Suprapubic skin (tissue), 4 donors: ENCODE data around the gene NOS3. TPM values are rescaled to one million over a fixed set of nuclear protein-coding genes. Genes with fewer than 3 reads are reported as not detected.

Experiments
- DNase-seq, 2 donors: peaks; one replicate each; pipeline ENCODE4 v3.0.0-alpha.2; 2019; ENCODE audit warnings: low spot score in 2 of 2
- H3K27ac ChIP-seq: fragments of 200-600 bp; sonication (generic); one replicate; pipeline ENCODE4 v1.5.1; 2019
- H3K27me3 ChIP-seq: fragments of 200-600 bp; sonication (generic); one replicate; pipeline ENCODE4 v1.5.1; 2019
- H3K36me3 ChIP-seq: fragments of 200-600 bp; sonication (generic); one replicate; pipeline ENCODE4 v1.5.1; 2019
- H3K4me1 ChIP-seq: fragments of 200-600 bp; sonication (generic); one replicate; pipeline ENCODE4 v1.5.1; 2019
- H3K4me3 ChIP-seq: fragments of 200-600 bp; sonication (generic); one replicate; pipeline ENCODE4 v1.5.1; 2019; ENCODE audit warnings: mild to moderate bottlenecking
- H3K9me3 ChIP-seq: fragments of 200-600 bp; sonication (generic); one replicate; pipeline ENCODE4 v1.5.1; 2019
- EP300 ChIP-seq: sonication (generic); formaldehyde crosslinking; IDR thresholded peaks from one replicate; pipeline ENCODE4 v1.6.1; 2017; ENCODE audit warnings: antibody characterized with exemption
- POLR2A ChIP-seq, 2 donors: fragments of 450-650 bp; IDR thresholded peaks; one replicate each; pipeline ENCODE4 v1.6.1; 2017; ENCODE audit warnings: antibody characterized with exemption in 2 of 2, mild to moderate bottlenecking in 2 of 2, moderate library complexity in 2 of 2
- POLR2AphosphoS5 ChIP-seq, 3 donors: sonication (generic); formaldehyde crosslinking; IDR thresholded peaks; one replicate each; pipeline ENCODE4 v1.6.1; 2017; ENCODE audit warnings: antibody characterized with exemption in 3 of 3
- WGBS: methylation state at CpG from one replicate; pipeline ENCODE4 v1.1.5; 2018; 5-methylcytosine and 5-hydroxymethylcytosine counted together
- total RNA-seq, 4 donors: library from RNA; depleted of rRNA; stranded (reverse); fragments of >200 nt; gene quantifications; one replicate each; pipeline ENCODE4 v1.1.0, GENCODE V29; 2016
- TF ChIP-seq, protein P1 (sequence below), 2 donors: fragments of 200-600 bp in 1 of 2; fragments of 450-650 bp in 1 of 2; sonication (generic) in 1 of 2; IDR thresholded peaks; one replicate each; pipeline ENCODE4 v1.5.1; 2016 to 2019; ENCODE audit warnings: antibody characterized with exemption in 2 of 2, mild to moderate bottlenecking in 1 of 2, moderate library complexity in 1 of 2

The NOS3 gene
- total RNA-seq, 4 donors from 2014 or later = 2.6 to 10.9 (median 6.8) TPM

DNA sequence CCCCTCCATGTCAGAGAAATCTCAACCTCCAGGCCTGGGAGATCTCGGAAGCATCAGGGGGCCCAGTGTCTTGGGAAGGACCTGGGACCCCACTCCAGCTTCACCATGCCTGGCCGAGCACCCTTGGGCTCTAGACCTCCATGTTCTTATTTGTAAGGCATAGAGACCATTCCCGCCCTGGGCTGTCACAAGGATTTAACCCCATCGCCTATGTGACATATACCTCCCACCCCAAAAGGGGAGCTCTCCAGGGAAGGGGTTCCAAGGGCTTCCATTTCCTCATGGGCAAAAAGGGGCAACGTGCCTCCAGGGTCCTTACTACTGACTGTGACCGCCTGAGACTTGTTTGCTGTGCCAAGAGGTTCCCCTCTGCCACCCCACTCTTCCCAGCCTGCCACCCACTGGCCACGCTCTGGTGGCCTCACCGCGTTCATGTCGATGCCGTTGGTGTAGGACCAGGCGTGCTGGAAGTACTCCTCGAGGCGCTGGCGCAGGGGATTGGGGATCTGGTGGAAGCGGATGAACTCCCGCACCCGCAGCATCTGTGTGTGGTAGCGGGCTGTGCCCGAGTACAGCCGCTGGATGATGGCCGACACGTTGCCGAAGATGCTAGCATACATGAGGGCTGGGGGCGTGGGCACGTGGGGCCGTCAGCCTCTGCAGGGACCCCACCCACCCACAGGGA, 40.2 kb upstream of the NOS3 start:
- TF ChIP-seq EP300 (no peak), POLR2A (IDR thresholded peaks at IDR 0.05) (no peak), POLR2AphosphoS5 (IDR thresholded peaks at IDR 0.05) (no peak)
- TF ChIP-seq, protein P1, sequence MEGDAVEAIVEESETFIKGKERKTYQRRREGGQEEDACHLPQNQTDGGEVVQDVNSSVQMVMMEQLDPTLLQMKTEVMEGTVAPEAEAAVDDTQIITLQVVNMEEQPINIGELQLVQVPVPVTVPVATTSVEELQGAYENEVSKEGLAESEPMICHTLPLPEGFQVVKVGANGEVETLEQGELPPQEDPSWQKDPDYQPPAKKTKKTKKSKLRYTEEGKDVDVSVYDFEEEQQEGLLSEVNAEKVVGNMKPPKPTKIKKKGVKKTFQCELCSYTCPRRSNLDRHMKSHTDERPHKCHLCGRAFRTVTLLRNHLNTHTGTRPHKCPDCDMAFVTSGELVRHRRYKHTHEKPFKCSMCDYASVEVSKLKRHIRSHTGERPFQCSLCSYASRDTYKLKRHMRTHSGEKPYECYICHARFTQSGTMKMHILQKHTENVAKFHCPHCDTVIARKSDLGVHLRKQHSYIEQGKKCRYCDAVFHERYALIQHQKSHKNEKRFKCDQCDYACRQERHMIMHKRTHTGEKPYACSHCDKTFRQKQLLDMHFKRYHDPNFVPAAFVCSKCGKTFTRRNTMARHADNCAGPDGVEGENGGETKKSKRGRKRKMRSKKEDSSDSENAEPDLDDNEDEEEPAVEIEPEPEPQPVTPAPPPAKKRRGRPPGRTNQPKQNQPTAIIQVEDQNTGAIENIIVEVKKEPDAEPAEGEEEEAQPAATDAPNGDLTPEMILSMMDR (IDR thresholded peaks at IDR 0.05) = no peak
- H3K27ac ChIP-seq = no peak overlapping the region
- WGBS = 94% methylated on average over 22 of the region's 27 CpGs
- H3K36me3 ChIP-seq = no peaks in the 10 kb centered on the region
- peaks cover 21% of the 10 kb centered on the region for H3K4me1 ChIP-seq
- H3K27me3 ChIP-seq = peaks cover 68% of the 10 kb centered on the region
- peak in 1 of 2 donors; percentile 53 for DNase-seq
- no peaks in the 10 kb centered on the region for H3K9me3 ChIP-seq
- H3K4me3 ChIP-seq = no peak overlapping the region

GRCh38 chr7:150951181-150951520, 39.7 kb upstream of the NOS3 start:
- Histone ChIP-seq H3K27ac (no peak overlapping the region), H3K4me3 (no peak overlapping the region), H3K27me3 (peaks cover 70% of the 10 kb centered on the region), H3K4me1 (peaks cover 21% of the 10 kb centered on the region), H3K9me3 (no peaks in the 10 kb centered on the region), H3K36me3 (no peaks in the 10 kb centered on the region)
- WGBS = 97% methylated on average over 16 of the region's 16 CpGs
- DNase-seq = no peak
- TF ChIP-seq, protein P1 (IDR thresholded peaks at IDR 0.05) = no peak
- TF ChIP-seq POLR2A (IDR thresholded peaks at IDR 0.05) = no peak
- no peak for TF ChIP-seq EP300
- no peak for TF ChIP-seq POLR2AphosphoS5 (IDR thresholded peaks at IDR 0.05)

- no peaks in the 10 kb centered on the region for H3K9me3 ChIP-seq
- H3K27ac ChIP-seq = no peak overlapping the region
- H3K4me3 ChIP-seq = no peak overlapping the region
- DNase-seq = peak in 1 of 2 donors; percentile 46
- H3K4me1 ChIP-seq = peaks cover 21% of the 10 kb centered on the region
- TF ChIP-seq, protein P1 (IDR thresholded peaks at IDR 0.05) = no peak
- no peak for TF ChIP-seq POLR2A (IDR thresholded peaks at IDR 0.05)
- TF ChIP-seq POLR2AphosphoS5 (IDR thresholded peaks at IDR 0.05) = no peak
- TF ChIP-seq EP300 = no peak
- WGBS = 99% methylated on average over 13 of the region's 28 CpGs
- H3K36me3 ChIP-seq = no peaks in the 10 kb centered on the region
- peaks cover 70% of the 10 kb centered on the region for H3K27me3 ChIP-seq
These were observed 39.3 kb upstream of the NOS3 start for GRCh38 chr7:150951521-150951920.

DNA sequence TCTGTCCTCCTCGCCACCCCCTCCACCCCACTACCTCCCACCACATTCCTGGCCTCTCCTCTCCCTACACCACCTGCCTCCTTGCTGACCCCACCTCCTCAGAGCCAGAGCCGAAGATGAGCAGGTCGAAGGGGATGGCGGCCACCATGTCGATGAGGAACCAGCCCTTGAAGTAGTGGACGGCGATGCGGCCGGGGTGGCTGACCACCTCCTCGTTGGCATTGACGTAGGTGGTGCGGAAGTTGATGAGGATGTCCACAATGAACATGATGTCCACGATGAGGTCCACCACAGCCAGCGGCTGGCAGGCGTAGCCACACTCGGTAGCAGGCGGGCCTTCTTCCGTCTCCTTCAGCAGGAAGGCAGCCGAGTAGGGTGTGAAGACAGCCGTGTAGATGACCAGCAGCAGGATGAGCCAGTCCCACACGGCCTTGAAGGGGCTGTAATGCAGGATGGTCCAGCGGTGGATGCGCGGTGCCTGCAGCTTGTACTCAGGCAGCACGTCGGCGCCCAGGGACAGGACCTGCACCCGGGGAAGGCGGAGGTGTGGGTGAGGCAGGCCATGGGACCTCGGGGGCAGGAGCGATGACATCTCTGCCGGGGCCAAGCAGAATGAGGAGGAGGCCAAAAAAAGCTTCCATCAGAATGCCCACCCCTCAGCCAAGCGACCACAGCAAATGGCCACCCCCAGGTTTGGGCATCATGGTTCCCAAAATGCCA, 38.3 kb upstream of the NOS3 start:
- TF ChIP-seq POLR2A (IDR thresholded peaks at IDR 0.05) (no peak), POLR2AphosphoS5 (IDR thresholded peaks at IDR 0.05) (no peak), EP300 (no peak)
- TF ChIP-seq, protein P1 (IDR thresholded peaks at IDR 0.05) = no peak
- Histone ChIP-seq H3K27me3 (peaks cover 70% of the 10 kb centered on the region), H3K27ac (no peak overlapping the region), H3K4me3 (no peak overlapping the region), H3K4me1 (peaks cover 14% of the 10 kb centered on the region), H3K9me3 (no peaks in the 10 kb centered on the region), H3K36me3 (no peaks in the 10 kb centered on the region)
- 81% methylated on average over 23 of the region's 33 CpGs for WGBS
- no peak for DNase-seq
